ENCODE data around the gene ANKRD33B.
"Not testable (repeated sequence)": the region's sequence is repeated elsewhere in the genome, so short reads cannot be mapped to it uniquely, and the experiment has no call there.

ANKRD33B gene

GRCh38 chr5:10635867-10636350 is 72.0 kb downstream of the ANKRD33B start:
- DNase-seq: no peak

GRCh38 chr5:10636363-10637142 is 72.7 kb downstream of the ANKRD33B start:
- DNase-seq: no peak

DNA sequence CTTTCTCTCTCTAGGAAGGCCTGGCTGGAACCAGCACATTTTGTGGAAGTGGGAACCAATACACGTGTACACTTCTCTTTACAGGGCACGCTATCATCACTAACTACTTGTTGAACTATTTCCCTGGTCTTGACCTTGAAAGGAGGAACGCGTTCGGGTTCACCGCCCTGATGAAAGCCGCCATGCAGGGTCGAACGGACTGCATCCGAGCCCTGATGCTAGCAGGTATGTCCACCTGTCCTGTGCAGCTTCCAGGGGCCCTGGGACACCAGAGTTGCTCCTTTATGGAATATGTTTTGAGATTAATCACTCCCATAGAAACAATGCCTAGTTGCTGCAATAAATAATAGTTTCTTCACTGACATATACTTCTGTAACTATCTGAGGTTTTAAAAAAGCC is 74.1 kb downstream of the ANKRD33B start:
- no peak for DNase-seq

- DNase-seq: not testable (repeated sequence)
Observed at GRCh38 chr5:10638723-10639122, 74.9 kb downstream of the ANKRD33B start.

DNA sequence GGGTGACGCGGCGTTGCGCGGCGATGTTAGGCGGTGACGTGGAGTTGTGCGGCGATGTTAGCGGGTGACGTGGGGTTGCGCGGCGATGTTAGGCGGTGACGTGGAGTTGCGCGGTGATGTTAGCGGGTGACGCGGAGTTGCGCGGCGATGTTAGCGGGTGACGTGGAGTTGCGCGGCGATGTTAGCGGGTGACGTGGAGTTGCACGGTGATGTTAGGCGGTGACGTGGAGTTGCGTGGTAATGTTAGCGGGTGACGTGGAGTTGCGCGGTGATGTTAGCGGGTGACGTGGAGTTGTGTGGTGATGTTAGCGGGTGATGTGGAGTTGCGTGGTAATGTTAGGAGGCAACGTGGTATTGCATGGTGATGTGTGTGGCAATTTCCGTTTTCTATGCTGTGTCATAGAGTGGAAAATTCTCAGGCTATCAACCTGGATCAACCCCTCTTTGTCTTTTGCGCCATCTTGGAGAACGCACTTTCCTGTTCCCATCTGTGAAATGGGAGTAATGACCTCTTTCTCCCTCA is 76.0 kb downstream of the ANKRD33B start:
- no peak for DNase-seq

DNA sequence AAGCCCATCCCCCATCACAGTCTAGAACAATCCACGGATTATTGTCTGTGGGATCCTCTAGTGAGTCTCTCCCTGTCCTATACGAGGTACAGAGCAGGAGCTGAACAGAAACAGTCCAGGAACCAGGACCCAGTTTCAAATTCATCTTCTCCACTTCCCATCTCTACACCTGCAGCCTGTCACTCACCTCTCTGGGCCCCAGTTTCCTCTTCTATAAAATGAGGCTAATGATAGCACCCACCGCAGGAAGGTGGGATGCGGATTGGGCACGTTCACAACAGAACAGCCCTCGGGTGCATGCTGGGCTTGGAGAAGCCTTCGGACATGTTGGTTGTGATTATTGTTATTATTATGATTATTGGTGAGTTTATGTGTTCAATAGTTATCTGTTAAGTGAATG is 78.5 kb downstream of the ANKRD33B start:
- DNase-seq: no peak

- no peak for DNase-seq
Observed at GRCh38 chr5:10644192-10644591, 80.3 kb downstream of the ANKRD33B start.

- no peak for DNase-seq
Observed at GRCh38 chr5:10645146-10645545, 81.3 kb downstream of the ANKRD33B start.

DNA sequence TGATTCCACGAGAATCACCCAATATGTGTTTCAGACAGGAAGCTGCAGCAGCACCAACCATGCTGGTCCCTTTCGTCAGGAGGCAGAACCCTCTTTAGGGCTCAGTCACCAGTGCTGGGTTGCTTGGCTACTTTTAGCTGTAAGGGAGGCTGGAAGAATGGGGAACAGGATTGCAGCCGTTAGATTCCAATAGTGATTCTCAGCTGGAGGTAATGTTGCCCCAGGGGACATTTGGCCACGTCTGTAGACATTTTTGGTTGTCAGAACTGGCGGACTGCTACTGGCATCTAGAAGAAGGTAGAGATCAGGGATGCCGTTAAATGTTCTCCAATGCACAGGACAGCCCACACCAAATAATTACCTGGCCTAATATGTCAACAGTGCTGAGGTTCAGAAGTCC is 81.8 kb downstream of the ANKRD33B start:
- no peak for DNase-seq

- DNase-seq: no peak
Observed at GRCh38 chr5:10647640-10648039, 83.8 kb downstream of the ANKRD33B start.

DNA sequence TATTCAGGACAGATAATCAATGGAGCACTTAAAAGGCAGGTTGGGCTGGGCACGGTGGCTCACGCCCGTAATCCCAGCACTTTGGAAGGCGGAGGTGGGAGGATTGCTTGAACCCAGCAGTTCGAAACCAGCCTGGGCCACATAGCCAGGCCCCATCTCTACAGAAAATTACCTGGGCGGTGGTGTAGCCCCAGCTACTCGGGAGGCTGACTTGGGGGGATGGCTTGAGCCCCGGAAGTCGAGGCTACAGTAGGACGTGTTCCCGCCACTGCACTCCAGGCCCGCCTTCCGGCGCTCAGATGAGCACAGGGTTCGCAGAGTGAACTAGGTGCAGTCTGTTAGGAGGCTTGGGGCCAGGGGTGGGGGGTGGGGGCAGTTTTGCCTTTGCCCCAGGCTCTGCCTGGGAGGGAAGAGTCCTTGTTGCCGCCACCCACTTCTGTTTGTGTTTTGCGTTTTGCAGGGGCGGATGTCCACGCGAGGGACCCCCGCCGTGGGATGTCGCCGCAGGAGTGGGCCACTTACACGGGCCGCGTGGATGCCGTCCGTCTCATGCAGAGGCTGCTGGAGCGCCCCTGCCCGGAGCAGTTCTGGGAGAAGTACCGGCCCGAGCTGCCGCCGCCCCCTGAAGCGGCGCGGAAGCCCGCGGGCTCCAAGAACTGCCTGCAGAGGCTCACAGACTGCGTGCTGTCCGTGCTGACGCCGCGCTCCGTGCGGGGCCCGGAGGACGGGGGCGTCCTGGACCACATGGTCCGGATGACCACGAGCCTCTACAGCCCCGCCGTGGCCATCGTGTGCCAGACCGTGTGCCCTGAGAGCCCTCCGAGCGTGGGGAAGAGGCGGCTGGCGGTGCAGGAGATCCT is 85.2 kb downstream of the ANKRD33B start:
- no peak for DNase-seq

- peak; percentile 54 for DNase-seq
Observed at GRCh38 chr5:10649666-10650380, 86.0 kb downstream of the ANKRD33B start.

- no peak for DNase-seq
Observed at GRCh38 chr5:10652151-10652550, 88.3 kb downstream of the ANKRD33B start.

- DNase-seq: no peak
Observed at GRCh38 chr5:10652606-10653005, 88.7 kb downstream of the ANKRD33B start.

DNA sequence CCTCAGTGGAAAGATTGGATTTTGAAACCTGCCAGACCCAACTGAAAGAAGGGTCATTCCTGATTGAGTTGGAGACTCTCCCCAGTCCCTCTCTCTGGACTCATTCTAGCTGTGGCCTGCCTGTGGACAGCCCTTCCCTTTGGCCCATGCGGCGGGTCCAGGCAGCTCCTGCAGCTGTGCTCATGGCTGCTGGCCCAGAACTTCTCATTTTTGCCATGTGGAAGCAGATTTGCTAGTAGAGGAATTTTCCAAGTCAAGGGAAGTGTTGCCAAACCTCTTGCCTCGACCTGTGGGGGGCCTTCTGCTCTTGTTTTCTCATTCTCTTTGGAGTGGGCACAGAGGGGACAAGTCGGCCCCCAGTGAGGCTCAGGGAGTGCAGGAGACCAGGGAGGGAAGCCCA is 89.2 kb downstream of the ANKRD33B start:
- no peak for DNase-seq

- no peak for DNase-seq
Observed at GRCh38 chr5:10653751-10654400, 90.0 kb downstream of the ANKRD33B start.

DNA sequence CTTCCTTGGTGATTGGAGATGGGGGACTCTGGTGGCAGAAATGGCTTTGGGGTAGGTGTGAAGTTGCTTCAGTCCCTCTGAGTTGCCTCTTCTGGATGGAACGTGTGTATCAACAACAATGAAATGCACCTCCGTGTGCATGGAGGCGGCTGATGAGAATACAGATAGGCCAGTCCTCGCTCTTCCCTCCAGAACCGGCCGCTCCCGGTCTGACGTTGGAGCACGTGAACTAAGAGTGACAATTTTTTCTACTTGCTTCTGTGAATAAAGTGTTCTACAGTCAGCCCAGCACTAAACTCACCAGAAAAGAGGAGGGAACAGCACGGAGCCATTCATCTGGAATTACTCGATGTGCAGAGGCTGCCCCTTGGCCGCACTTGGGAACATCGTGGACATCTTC is 90.7 kb downstream of the ANKRD33B start:
- DNase-seq: no peak

DNA sequence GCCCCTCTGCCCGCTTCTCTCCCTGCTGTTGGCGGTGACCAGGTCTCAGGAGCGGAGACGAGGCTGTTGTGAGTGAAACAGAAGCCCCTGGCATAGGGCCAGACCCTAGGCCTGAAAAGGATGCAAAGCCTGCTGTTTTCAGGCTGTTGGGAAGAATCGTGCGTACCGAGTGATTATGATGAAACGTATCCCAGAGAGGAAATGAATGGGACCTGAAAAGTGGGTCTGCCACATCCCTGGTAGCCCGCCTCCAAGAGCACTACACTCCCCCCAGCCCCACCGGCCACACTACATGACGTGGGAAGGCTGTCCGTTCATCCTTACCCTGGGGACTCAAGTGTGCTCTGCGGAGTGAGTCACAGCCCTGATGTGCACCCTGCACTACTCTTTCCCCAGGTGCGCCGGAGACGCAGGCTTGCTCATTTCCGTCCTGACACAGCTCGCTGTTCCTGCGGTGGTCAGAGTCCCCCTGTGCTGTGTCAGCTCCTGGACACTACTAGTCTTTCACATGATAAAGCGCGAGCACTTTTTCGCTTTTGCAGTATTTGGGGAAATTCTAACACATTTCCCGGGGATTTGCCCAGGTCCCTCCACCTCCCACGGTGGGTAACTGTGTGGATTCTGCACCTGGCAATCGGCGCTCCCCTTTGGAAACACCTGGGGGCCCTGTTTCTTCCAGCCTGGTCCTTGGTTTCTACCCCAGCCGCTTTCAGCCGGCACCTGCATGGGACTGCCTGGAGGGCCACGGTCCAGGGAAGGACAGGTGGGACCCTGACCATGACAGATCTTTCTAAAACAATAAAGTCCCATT is 91.5 kb downstream of the ANKRD33B start:
- DNase-seq: no peak

DNA sequence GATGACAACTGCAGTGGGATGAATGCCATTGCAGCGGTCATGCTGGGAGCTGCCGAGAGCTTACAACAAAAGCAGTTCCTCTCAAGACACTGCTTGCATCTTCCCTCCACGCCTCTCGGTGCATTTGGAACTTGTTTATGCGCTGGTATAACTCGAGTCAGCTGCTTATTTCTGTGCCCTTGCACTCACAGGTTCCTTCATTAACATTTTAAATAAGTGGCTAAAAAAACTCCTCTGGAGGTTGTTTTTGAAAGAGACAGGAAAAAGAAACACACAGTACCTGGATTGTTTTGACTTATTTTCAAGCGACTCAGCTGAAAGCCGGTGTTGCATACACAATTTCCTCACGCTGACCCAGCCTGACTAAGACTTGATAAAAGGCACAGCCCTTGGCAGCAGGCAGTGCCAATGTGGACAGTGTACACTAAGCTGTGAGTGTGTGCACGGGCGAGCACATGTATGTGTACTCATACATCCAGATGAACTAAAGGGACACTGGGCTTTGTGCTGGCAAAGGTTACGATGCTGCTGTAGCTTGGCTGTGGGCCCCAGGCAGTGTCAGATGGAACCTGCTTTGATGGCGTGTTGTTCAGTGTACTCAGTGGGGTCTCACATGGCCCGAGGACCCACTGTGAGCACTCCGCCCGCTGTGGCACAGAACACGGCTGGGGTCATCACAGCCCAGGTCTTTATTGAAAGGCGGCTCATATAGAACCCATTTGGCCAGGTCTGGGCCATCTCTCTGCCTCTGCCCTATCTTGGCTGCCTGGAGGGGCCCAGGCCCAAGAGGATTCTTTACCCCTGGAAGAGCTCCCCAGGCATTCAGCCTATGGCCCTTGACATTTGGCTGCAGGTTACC is 92.3 kb downstream of the ANKRD33B start:
- no peak for DNase-seq

- DNase-seq: no peak
Observed at GRCh38 chr5:10658265-10658664, 94.4 kb downstream of the ANKRD33B start.
